Measurements from ENCODE around the gene CDC16.

DNA sequence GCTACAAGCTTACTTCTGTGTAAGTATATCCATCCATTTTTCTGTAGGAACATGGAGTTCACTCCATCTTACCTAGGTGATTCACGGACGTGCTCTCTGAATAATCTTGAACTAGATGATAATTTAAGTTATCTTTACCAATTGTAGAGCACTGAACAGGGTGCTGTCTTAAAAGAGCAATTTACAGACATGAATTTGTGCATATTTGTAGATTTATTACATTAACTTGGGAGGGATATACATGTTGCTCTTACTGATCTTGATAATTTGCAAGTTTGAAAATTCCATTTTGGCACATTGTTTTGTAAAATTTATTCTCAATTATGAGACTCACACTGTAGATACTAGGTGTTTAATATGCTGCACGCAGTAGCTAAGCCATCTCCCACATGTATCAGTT is 9.3 kb downstream of the CDC16 start:
- TF ChIP-seq, protein P1, sequence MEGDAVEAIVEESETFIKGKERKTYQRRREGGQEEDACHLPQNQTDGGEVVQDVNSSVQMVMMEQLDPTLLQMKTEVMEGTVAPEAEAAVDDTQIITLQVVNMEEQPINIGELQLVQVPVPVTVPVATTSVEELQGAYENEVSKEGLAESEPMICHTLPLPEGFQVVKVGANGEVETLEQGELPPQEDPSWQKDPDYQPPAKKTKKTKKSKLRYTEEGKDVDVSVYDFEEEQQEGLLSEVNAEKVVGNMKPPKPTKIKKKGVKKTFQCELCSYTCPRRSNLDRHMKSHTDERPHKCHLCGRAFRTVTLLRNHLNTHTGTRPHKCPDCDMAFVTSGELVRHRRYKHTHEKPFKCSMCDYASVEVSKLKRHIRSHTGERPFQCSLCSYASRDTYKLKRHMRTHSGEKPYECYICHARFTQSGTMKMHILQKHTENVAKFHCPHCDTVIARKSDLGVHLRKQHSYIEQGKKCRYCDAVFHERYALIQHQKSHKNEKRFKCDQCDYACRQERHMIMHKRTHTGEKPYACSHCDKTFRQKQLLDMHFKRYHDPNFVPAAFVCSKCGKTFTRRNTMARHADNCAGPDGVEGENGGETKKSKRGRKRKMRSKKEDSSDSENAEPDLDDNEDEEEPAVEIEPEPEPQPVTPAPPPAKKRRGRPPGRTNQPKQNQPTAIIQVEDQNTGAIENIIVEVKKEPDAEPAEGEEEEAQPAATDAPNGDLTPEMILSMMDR (IDR thresholded peaks at IDR 0.05), result no peak
- TF ChIP-seq POLR2A (IDR thresholded peaks at IDR 0.05) (no peak), EP300 (IDR thresholded peaks at IDR 0.05) (no peak)

All from gastroesophageal sphincter (tissue), 3 donors.